HG03139 (cell line): Measurements from ENCODE around the gene CACNA1B.
"Not testable (repeated sequence)": the region's sequence is repeated elsewhere in the genome, so short reads cannot be mapped to it uniquely, and the experiment has no call there.

ENCODE experiments used
- ATAC-seq: cut with Tn5 transposase; IDR thresholded peaks from one replicate; pipeline ENCODE4 v1.9.1; 2021; ENCODE audit not compliant: unreplicated experiment

CACNA1B gene

GRCh38 chr9:138126858-138127584 lies 249.4 kb downstream of the CACNA1B start:
- ATAC-seq = not testable (repeated sequence)

GRCh38 chr9:138128027-138128426 lies 250.4 kb downstream of the CACNA1B start:
- not testable (repeated sequence) for ATAC-seq

GRCh38 chr9:138129318-138129717 lies 251.7 kb downstream of the CACNA1B start:
- not testable (repeated sequence) for ATAC-seq

- not testable (repeated sequence) for ATAC-seq
These were observed 255.5 kb downstream of the CACNA1B start for GRCh38 chr9:138132946-138133705.

GRCh38 chr9:138134581-138134980 lies 257.0 kb downstream of the CACNA1B start:
- ATAC-seq = not testable (repeated sequence)

- ATAC-seq = not testable (repeated sequence)
These were observed 261.5 kb downstream of the CACNA1B start for GRCh38 chr9:138139096-138139495.

GRCh38 chr9:138140980-138141379 lies 263.4 kb downstream of the CACNA1B start:
- ATAC-seq = not testable (repeated sequence)

- ATAC-seq = not testable (repeated sequence)
These were observed 265.1 kb downstream of the CACNA1B start for GRCh38 chr9:138142528-138143244.

GRCh38 chr9:138143491-138143890 lies 265.9 kb downstream of the CACNA1B start:
- ATAC-seq = not testable (repeated sequence)

- ATAC-seq = not testable (repeated sequence)
These were observed 270.0 kb downstream of the CACNA1B start for GRCh38 chr9:138147556-138147955.

- not testable (repeated sequence) for ATAC-seq
These were observed 272.4 kb downstream of the CACNA1B start for GRCh38 chr9:138149672-138150656.

- ATAC-seq = not testable (repeated sequence)
These were observed 278.2 kb downstream of the CACNA1B start for GRCh38 chr9:138155788-138156187.

GRCh38 chr9:138166793-138167192 lies 289.2 kb downstream of the CACNA1B start:
- not testable (repeated sequence) for ATAC-seq
